Measurements from ENCODE around the gene SIGLEC5.

The SIGLEC5 gene

DNA sequence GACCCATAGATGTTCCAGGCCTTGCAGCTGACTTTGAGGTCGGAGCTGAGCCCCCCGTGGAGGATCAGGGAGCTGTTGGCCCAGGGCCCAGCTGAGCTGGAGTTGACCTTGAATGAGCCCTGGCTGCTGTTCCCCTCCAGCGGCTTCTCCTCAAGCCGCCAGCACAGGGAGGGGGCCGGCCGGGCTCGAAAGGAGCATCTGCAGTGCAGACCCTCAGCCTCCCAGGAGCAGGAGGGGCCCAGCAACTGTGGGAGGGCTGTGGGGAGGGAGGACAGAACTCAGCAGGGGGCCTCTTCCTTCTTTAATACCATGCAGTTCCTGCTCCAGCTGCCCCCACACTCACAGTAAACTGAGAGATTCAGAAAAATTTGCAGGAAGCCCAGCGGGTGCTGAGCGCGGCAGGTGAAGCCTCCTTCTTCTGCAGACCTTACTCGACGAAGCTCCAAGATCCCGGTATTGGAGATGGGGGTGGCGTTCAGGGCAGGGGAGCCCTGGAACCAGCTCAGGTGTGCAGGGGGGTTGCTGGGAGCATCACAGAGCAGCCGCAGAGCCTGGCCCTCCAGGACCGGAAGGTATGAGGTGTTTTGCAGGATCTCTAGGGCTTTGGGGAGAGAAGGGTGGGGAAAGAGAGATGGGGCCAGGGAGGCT is 2.6 kb downstream of the SIGLEC5 start:
- no peak for DNase-seq

DNA sequence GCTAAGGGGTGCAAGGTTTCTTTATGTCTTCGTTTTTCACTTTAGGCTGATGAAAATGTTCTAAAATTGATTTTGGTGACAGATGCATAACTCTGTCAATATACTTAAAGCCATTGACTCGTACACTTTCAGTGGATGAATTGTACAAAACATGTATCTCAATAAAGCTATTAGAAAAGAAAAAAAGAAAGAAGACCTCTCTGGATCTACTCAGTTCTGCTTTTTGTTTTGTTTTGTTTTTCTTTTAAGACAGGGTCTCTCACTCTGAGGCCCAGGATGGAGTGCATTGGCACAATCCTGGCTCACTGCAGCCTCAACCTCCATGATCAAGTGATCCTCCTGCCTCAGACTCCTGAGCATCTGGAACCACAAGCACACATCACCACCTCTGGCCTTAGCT is 3.5 kb downstream of the SIGLEC5 start:
- DNase-seq: no peak

DNA sequence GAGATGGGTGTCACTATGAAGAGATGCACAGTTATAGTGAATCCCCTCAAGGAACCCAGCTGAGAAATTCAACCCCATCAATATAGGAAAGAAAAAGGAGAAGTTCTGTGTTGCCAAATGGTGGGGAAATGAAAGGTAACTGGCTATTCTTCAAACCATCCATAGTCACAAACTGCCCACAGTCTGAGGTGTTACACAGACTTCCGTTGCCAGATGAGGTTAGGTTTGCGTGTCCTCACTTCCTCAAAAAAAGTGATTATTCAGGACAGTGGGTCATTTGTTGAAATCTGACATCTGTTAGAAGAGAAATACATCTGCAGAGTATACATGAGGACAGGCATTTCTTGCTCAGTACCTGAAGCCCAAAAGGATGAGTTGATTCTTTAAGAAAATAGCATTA is 9.0 kb downstream of the SIGLEC5 start:
- no peak for DNase-seq

DNA sequence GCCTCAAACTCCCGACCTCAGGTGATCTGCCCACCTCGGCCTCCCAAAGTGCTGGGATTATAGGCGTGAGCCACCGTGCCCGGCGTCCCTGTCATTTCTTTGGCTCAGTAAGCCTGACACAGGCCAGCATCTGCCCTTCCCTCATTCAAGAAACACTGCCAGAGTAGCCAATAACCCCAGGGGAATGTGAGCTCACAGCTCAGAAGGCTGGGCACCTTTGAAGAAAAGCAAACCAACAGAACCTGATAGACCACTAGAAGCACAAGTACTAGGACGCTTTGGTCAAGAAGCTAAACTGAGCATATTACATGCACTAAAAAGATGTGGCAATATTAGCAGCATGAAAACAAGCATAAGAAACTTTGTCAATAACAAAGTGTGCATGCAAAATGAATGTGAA is 14.2 kb downstream of the SIGLEC5 start:
- no peak for DNase-seq

DNA sequence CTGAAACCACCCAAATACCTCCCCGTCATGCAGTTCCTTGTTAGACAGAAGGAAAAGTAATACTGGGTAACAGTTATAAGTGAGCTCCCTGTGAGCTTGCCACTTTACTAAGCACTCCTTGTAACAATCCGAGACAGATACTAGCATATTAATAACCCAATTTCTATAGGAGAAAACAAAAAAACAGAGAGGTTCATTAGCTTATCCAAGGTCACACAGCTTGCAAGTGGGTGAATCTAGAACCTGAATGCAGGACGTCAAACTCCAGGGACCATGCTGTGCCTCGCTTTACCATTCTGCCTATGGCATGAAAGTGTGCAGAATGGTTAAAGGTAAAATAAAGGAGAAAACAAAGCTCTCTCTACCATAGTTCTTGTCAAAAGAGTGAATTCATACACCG is 15.4 kb downstream of the SIGLEC5 start:
- no peak for DNase-seq

DNA sequence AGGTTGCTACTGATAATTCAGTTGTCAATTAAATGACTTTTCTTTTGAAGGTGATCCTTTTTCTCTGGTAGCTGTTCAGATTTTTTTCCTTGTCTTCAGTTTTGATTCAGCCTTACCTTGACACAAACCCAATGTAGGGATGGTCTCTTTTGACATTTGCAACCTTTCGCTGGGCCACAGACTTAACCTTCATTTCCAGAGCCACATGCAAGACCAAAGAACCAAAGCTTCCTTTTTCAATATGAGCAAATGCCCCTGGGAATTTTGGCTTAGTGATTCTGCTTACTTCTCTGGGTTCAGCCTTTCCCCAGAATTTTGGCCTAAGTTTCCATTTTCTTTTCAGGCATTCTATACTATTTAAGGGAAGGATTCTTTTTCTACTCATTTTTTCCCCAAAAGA is 19.6 kb downstream of the SIGLEC5 start:
- no peak for DNase-seq

DNA sequence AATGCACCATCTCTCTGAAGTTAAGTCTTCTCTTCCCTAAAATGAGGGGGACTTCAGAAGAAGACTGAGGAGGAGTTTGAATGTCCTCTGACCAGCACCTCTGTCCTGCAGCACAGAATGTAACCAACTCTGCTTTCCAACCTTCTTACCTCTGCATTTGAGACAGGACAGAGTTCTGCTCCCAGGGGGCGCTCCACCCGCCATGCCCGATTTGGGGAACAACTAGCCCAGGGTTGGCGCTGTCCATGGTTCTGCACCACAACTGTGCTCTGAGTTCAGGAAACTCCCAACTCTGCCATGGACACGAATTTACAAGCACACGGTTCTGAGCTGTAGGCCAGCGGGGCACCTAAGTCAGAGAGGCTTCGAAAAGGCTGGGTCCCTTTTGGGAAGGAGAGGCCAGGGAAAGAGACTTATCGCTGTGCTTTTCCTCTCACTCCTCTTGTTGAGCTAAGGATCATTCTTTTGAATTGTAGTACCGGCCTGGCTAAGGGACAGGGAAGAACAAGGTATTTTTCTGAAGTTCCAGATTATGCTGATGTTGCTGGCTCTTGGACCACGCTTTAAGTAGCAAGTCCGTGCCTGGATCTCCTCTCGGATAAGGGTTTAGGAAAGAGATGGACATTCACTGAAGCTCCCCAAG is 22.2 kb downstream of the SIGLEC5 start:
- DNase-seq: peak in 33 of 51 donors; percentile 0 to 66 (median 19)

DNA sequence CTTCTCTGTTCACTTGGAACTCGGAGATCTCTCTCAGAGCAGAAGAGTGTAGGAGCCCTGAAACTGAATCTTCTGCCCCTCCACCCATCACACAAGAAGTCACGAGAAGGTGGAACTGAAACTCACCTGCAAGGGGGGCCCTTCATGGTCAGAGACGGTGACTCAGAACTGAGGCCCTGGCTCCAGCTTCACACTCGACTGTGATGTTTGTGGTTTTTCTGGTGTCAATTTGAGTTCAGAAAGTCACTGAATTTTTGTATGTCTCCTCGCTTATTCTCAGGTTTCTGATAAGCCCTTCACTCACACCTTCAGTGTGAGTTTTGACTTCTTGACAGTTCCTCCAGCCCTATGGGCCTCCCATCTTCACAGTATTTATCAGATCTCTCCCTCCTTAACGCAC is 23.1 kb downstream of the SIGLEC5 start:
- DNase-seq: no peak

DNA sequence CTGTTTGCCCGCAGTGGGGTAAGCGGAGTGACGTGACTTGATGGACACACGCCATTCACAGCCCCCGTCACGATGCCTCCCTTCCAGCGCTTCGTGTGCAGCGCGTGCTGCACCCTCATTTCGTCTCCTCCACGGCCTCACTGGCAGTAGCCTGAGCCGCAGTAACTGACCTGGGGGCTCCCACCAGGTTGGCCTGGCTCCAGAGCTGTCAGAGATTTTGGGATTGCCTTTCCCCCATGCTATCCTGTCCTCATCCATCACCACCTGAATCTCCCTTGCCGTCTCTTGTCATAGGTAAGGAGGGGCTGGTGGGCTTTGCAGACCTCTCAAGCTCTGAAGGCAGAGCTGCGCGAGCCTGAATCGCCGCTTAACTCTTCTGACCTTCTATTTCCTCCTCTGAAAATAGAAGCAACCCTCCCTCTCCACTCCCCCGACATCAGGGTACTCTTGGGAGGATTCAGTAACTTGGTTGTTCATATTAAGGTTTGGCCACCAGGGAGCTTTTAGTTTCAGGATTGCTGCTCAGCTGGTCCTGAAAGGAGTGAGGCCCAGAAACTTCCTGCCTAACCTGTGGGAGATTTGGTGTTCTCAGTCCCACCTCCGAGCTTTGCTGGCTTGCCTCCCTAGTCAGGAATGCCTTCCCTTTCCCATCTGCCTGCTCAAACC is 27.9 kb downstream of the SIGLEC5 start:
- no peak for DNase-seq

DNA sequence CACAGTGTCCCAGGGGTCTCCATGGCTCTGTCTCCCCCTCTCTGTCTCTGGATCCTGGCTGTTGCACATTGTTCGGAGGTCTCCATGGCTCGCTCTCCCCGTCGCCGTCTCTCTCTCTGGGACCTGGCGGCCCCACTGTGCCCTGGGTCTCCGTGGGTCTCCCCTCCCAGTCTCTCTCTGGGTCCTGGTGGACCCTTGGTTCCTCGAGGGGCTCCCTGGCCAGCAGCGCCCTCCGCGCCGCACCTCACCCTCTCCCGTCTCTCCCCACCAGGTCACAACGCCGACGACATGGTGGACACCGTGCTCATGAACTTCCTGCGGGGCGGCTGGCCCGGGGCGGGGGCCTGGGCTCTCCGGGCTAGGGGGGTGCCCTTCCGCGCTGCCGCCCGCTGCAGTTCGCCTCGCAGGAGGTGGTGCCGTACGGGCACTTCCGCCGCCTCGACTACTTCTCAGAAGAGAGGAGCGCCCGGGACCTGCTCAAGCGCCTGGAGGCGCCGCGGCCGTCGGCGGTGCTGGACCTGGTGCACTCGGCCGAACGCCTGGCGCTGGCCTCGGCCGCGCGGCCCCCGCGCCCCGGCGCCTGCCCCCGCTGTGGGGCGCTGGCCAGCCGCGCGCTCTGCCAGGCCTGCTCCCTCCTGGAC is 29.1 kb downstream of the SIGLEC5 start:
- no peak for DNase-seq

DNA sequence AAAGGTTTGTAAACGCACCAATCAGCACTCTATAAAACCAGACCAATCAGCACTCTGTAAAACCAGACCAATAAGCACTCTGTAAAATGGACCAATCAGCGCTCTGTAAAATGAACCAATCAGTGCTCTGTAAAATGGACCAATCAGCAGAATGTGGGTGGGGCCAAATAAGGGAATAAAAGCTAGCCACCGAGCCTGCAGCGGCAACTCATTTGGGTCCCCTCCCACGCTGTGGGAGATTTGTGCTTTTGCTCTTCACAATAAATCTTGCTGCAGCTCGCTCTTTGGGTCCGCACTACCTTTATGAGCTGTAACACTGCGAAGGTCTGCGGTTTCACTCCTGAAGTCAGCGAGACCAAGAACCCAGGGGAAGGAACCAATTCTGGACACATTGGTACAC is 31.1 kb downstream of the SIGLEC5 start:
- no peak for DNase-seq

DNA sequence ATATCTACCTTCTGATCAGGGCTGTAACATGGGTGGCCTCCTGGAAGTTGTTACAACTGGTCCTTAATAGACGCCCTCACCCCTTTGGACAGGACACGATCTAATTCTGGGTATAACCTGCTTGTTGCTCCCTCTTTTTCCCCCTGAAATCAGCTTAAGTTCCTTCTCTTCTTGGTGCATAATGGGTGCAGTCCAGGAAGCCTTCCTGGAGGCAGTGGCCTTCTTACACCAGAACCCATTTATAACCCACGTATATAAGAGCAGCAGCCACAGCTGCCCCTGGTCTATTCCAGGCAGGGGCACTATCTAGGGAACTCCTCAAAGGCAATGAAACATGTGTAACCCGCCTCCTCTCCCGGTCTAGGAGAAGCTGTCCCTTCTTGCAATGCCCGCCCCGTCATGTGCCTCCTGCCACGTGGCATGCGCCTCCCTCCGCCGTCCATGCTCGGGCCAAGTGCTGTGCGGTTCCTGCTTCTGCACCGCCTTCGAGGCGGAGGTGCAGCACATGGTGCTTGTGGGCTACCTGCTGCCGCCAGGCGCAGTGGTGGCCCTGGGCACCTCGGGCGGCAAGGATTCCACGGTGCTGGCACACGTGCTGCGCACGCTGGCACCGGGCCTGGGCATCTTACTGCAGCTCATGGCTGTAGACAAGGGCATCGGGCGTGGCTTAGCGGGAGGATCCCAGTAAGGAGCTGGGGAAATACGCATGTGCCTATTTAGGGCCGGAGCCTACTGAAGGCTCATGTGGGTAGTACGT is 31.9 kb downstream of the SIGLEC5 start:
- no peak for DNase-seq

DNA sequence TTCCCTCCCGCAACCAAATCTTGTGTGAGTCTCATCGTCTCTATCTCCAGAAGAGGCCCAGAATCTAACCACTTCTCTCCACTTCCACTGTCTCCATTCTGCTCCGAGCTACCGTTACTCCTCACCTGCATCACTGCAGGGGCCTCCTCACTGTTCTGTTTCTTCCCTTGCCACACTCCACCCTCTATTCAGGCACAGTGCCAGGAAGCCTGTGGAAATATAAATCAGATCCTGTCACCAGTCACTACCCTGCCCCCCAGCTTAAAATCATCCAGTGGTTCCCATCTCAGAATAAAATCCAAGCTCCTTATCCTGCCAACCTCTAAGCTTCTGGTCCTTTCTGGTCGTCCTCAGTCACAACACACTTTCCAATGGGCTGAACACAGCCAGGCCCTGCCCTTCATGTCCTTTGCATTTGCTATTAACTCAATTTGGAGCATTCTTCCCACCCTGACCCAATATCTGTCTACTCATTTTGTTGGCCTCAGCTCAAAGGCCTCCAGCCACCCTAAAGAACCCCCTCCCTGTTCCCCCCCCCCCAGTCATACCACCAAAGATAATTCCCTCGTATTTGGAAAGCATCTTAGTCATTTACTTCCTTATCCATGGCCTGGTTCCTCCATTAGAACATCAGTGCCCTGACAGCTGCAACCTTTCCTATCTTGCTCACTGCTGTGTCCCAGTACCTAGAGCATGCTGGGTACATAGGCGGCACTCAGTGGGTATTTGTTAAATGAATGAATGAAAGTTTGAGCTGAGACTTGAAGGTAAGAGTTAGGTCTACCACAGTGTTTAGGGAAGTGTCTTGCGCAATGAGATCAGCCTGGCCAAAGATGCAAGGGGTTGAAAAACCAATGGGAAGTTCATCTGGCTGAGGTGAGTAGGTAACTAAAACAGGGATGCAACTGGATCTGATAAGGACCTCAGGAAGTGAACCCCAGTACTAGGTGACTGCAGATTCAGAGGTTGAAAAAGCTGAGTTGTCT is 34.7 kb downstream of the SIGLEC5 start:
- DNase-seq: no peak

DNA sequence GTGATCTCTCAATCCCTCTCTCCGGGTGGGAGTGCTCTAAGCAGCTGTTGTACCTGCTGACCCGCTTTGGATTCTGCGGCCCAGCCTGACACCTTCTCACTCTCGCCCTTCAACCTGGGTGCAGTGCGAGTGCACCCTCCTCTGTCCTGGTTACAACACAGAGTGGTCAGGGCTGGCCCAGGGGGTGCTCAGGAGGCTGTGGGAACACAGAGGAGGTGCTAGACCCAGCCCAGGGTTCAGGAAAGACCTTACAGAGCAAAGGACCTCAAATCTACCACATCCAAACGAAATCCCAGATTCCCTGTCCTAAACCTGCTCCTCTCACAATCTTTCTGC is 35.5 kb downstream of the SIGLEC5 start:
- DNase-seq: peak in 1 of 51 donors; percentile 57

DNA sequence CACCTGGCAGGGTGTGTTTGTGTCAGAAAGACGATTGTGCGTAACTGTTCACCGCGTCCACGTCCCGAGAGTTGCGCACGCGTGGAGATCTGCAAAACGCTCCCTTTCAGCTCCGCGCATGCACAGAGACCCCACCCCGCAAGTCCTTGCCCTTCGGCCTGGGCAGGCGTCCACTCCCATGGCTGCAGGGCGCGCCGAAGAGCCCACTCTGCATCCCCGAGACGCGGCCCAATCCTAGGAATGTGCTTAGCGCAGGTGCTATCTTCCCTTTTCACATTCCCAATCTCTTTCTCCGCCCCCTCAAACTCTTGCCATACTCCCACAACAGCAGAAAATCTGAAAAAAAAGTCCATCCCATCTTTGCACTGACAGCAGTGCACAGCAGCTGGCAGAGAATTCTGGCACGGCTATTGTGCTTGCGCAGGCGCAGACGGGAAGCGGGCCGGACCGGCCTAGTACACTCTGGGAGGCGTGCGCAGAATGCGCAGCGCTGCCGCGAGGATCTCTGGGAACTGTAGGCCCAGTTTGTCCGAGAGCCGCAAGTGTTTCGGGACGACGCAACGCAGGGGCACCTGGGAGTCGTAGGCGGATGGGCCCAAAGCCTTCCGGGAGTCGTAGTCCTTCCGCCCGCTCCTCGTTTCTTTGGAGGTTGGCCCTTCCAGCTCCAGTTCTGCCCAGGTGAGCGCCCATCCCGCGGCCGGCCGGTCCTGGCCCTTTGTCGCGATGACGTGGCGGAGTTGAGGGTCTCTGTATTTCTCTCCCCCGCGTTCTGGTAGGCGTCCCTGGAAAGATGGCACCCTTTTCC is 36.0 kb downstream of the SIGLEC5 start:
- DNase-seq: peak; percentile 69 to 99 (median 98)

DNA sequence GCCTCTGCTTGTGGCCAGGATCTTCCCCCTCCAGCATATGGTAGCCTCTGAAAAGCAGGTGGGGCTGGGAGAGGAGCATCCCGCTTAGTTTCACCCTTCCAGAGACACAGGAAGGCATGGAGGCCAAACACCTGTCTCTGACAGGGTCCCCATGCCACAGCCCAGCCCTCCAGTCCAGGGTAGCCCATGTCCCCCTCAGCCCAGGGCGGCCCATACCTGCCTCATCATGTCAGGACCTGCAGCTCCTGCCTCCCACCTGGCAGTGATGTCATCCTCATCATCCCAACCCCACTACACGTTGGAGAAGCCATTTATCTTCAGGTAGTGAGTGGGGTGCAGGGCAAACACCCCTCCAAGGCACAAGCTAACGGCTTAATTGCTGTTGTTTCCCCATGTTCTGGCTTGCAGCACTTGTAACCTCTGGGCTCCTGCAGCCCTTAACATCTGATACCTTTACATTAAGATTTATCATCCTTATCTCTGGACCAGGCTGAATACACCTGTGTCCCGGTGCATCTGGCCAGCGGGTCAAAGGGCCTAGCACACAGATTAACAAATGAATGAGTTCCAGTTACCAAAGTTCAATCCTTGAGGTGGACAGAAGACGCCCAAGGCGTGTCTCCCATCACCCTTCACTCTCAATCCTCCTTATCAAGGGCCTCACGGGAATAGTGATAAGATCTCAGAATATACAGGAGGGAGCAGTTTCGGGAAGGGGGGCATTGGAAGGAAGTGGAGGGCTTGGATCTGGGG is 36.9 kb downstream of the SIGLEC5 start:
- DNase-seq: peak in 1 of 51 donors; percentile 75

DNA sequence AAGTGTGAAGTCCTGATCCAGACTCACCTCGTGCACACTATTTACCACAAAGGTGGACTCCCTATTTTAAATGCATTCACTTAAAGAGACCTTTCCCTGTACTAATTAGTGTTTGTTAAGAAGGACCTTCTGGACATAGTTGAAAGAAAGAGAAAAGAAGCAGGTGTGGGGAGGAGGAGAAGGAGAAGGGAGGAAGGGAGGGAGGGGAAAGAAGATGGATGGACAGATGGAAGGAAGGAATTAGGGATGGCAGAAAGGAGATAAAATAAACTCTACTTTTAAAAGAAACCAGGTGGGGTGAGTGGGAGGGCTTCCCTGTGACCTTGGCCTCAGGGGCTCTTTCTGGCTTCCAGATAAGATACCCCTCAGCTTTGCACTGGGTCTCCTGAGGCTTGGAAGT is 37.7 kb downstream of the SIGLEC5 start:
- DNase-seq: no peak

DNA sequence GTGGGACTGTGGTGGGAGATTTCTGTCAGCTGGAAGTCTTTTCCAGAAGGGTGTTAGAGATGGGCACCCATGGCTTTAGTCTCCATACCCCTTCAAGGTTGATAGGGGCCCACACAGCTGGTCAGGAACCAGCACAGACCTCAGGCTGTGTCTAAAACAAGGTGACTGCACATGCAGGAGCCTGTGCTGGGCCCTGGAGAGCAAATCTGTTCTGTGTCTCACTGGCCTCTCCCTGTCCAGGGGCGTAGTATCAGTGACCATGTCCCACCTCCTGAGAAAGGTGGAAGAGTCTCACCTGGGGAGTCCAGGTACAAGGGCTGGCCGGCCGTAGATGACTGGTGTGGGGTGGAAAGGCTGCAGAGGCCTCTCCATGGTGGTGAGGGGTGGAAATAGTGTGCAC is 39.8 kb downstream of the SIGLEC5 start:
- no peak for DNase-seq

DNA sequence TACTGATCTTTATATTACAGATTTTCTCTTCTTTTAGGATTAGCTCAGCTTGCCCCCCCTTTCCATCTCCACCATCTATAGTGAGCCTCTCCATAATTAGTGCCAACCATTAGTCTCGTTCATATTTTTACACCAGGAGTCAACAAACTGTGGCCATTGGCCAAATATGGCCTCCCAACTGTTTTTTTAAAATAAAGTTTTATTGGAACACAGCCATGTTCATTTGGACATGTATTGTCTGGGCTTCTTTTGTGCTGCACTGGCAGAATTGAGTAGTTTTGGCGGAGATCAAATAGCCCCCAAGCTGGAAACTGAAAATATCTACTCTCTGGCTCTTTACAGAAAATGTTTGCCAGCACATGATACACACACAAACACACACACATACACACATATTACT is 40.7 kb downstream of the SIGLEC5 start:
- DNase-seq: no peak

Data from hypothalamus (tissue), 51 donors.